ENCODE data around the gene RNF26.

The RNF26 gene

GRCh38 chr11:119356349-119357031, 22.2 kb downstream of the RNF26 start:
- DNase-seq: no peak

- DNase-seq: no peak
Observed at GRCh38 chr11:119357074-119357473, 22.7 kb downstream of the RNF26 start.

- no peak for DNase-seq
Observed at GRCh38 chr11:119359365-119360214, 25.3 kb downstream of the RNF26 start.

- peak; percentile 40 for DNase-seq
Observed at GRCh38 chr11:119361056-119361787, 26.9 kb downstream of the RNF26 start.

- no peak for DNase-seq
Observed at GRCh38 chr11:119361941-119362725, 27.8 kb downstream of the RNF26 start.

GRCh38 chr11:119362741-119363080, 28.4 kb downstream of the RNF26 start:
- DNase-seq: no peak

- DNase-seq: no peak
Observed at GRCh38 chr11:119363081-119363850, 28.9 kb downstream of the RNF26 start.

GRCh38 chr11:119363851-119364590, 29.7 kb downstream of the RNF26 start:
- no peak for DNase-seq

- no peak for DNase-seq
Observed at GRCh38 chr11:119365071-119365591, 30.8 kb downstream of the RNF26 start.

GRCh38 chr11:119366690-119367620, 32.6 kb downstream of the RNF26 start:
- no peak for DNase-seq

- no peak for DNase-seq
Observed at GRCh38 chr11:119367661-119368120, 33.4 kb downstream of the RNF26 start.

GRCh38 chr11:119368121-119369034, 34.1 kb downstream of the RNF26 start:
- no peak for DNase-seq

- DNase-seq: no peak
Observed at GRCh38 chr11:119369132-119369925, 35.0 kb downstream of the RNF26 start.

GRCh38 chr11:119370486-119371046, 36.2 kb downstream of the RNF26 start:
- no peak for DNase-seq

- DNase-seq: no peak
Observed at GRCh38 chr11:119371067-119371601, 36.8 kb downstream of the RNF26 start.

- no peak for DNase-seq
Observed at GRCh38 chr11:119371778-119372182, 37.5 kb downstream of the RNF26 start.
